BE2C (cell line): ENCODE data around the gene TMEM81.

Experiments
- DNase-seq: peaks from one replicate; pipeline ENCODE4 v3.0.0-alpha.2; 2020
- H3K27me3 ChIP-seq: fragments of 250-450 bp; sonication (Bioruptor Pico); 2 replicates; pipeline ENCODE4 v1.5.1; 2020; ENCODE audit warnings: mild to moderate bottlenecking
- H3K36me3 ChIP-seq: fragments of 250-450 bp; sonication (Bioruptor Pico); 2 replicates; pipeline ENCODE4 v1.5.1; 2020; ENCODE audit warnings: mild to moderate bottlenecking
- H3K4me1 ChIP-seq: fragments of 250-450 bp; sonication (Bioruptor Pico); 2 replicates; pipeline ENCODE4 v1.5.1; 2020
- H3K4me3 ChIP-seq: 2 replicates; pipeline ENCODE4 v1.5.1; 2011; ENCODE audit warnings: low read depth, low read length
- H3K9me3 ChIP-seq: fragments of 250-450 bp; sonication (Bioruptor Pico); 2 replicates; pipeline ENCODE4 v1.5.1; 2020
- TF ChIP-seq, protein P1 (sequence below): IDR thresholded peaks from 2 replicates; pipeline ENCODE4 v1.5.1; 2012; ENCODE audit warnings: mild to moderate bottlenecking, low read depth, low read length

TMEM81 gene

DNA sequence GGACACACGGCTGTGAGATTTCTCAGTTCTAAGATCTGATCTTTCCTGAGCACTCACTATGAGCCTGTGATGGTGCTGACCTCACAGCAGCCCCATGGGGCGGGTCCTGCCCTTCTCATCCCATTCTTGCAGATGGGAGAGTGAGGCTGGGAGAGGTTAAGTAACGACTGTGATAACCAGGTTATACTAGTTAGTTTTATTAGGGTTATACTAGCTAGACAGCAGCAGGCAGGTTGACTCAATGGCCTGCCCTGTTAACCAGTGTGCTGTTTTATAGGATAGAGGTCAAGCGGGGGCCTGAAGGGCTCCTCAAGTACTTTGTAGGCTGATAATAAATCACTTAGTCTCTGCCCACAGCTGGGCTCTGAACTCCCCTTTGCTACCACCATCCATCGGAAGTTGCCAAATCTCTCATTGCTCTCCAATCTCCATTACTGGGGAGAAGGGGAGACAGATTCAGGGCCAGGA lies 36.5 kb downstream of the TMEM81 start:
- H3K4me1 ChIP-seq, result no peaks in the 10 kb centered on the region
- H3K27me3 ChIP-seq, result no peaks in the 10 kb centered on the region
- no peaks in the 10 kb centered on the region for H3K36me3 ChIP-seq
- no peak for DNase-seq
- H3K9me3 ChIP-seq, result no peaks in the 10 kb centered on the region
- TF ChIP-seq, protein P1, sequence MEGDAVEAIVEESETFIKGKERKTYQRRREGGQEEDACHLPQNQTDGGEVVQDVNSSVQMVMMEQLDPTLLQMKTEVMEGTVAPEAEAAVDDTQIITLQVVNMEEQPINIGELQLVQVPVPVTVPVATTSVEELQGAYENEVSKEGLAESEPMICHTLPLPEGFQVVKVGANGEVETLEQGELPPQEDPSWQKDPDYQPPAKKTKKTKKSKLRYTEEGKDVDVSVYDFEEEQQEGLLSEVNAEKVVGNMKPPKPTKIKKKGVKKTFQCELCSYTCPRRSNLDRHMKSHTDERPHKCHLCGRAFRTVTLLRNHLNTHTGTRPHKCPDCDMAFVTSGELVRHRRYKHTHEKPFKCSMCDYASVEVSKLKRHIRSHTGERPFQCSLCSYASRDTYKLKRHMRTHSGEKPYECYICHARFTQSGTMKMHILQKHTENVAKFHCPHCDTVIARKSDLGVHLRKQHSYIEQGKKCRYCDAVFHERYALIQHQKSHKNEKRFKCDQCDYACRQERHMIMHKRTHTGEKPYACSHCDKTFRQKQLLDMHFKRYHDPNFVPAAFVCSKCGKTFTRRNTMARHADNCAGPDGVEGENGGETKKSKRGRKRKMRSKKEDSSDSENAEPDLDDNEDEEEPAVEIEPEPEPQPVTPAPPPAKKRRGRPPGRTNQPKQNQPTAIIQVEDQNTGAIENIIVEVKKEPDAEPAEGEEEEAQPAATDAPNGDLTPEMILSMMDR, result no peak
- H3K4me3 ChIP-seq, result no peak overlapping the region

- H3K36me3 ChIP-seq, result no peaks in the 10 kb centered on the region
- no peak for DNase-seq
- peaks cover 5% of the 10 kb centered on the region; the same call in 1 of the 2 replicates for H3K4me1 ChIP-seq
- no peaks in the 10 kb centered on the region for H3K9me3 ChIP-seq
- TF ChIP-seq, protein P1, result no peak
- no peak overlapping the region for H3K4me3 ChIP-seq
- H3K27me3 ChIP-seq, result peaks cover 3% of the 10 kb centered on the region; the same call in 1 of the 2 replicates
Measured at GRCh38 chr1:205046870-205047269, 37.4 kb downstream of the TMEM81 start.

- no peaks in the 10 kb centered on the region for H3K9me3 ChIP-seq
- peaks cover 3% of the 10 kb centered on the region; the same call in 1 of the 2 replicates for H3K27me3 ChIP-seq
- DNase-seq, result no peak
- H3K4me3 ChIP-seq, result no peak overlapping the region
- H3K4me1 ChIP-seq, result peaks cover 5% of the 10 kb centered on the region; the same call in 1 of the 2 replicates
- no peaks in the 10 kb centered on the region for H3K36me3 ChIP-seq
- TF ChIP-seq, protein P1, result no peak
Measured at GRCh38 chr1:205045146-205045545, 39.1 kb downstream of the TMEM81 start.

DNA sequence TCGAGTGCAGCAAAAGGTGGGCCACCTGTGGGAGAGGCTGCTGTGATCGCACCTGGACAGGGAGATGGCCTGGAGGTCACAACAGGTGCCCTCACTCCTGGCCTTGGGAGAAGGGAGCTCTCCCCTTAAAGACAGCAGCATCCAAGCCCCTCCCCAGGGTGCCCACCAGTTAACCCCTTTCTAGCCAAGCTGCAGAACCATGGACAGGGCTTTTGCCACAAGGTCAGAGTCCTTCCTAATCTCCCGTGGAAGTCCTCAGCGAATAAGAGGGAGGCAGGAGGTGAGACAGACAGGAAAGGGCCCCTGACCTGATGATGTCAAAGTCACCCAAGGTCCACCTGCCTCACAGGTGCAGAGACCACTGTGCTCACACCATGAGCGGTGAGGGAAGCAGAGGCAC lies 39.5 kb downstream of the TMEM81 start:
- no peak for DNase-seq
- Histone ChIP-seq H3K36me3 (no peaks in the 10 kb centered on the region), H3K4me1 (peaks cover 5% of the 10 kb centered on the region; the same call in 1 of the 2 replicates), H3K27me3 (peaks cover 3% of the 10 kb centered on the region; the same call in 1 of the 2 replicates), H3K4me3 (no peak overlapping the region), H3K9me3 (no peaks in the 10 kb centered on the region)
- TF ChIP-seq, protein P1, result no peak

- Histone ChIP-seq H3K36me3 (no peaks in the 10 kb centered on the region), H3K4me3 (no peak overlapping the region), H3K9me3 (no peaks in the 10 kb centered on the region), H3K4me1 (peaks cover 5% of the 10 kb centered on the region; the same call in 1 of the 2 replicates), H3K27me3 (peaks cover 3% of the 10 kb centered on the region; the same call in 1 of the 2 replicates)
- TF ChIP-seq, protein P1, result no peak
- DNase-seq, result no peak
Measured at GRCh38 chr1:205043866-205044265, 40.4 kb downstream of the TMEM81 start.

- TF ChIP-seq, protein P1, result no peak
- Histone ChIP-seq H3K4me3 (peak within 1 kb of the TSS; percentile 52), H3K36me3 (no peaks in the 10 kb centered on the region), H3K9me3 (no peaks in the 10 kb centered on the region), H3K4me1 (peaks cover 5% of the 10 kb centered on the region; the same call in 1 of the 2 replicates), H3K27me3 (peaks cover 3% of the 10 kb centered on the region; the same call in 1 of the 2 replicates)
- peak; percentile 69 for DNase-seq
Measured at GRCh38 chr1:205042911-205043806, 41.1 kb downstream of the TMEM81 start, which contains the start of gene CNTN2. Gene CNTN2 (plus strand): TSS chr1:205043212. CDS start chr1:205053186, 9,974 bp downstream.
